C4-2B (cell line): ENCODE data around the gene DNAJB5.

Experiments used
- CTCF ChIP-seq: fragments of 450-650 bp; conservative IDR thresholded peaks from 2 replicates; pipeline ENCODE4 v1.5.1; 2017; ENCODE audit warnings: mild to moderate bottlenecking
- ZFX ChIP-seq: fragments of 450-650 bp; IDR thresholded peaks from 2 replicates; pipeline ENCODE4 v1.6.1; 2017

- no peak for TF ChIP-seq CTCF
- TF ChIP-seq ZFX, result no peak
Observed at GRCh38 chr9:34954225-34954624, 35.3 kb upstream of the DNAJB5 start.
